ENCODE measurements around the gene EPHA10.

GRCh38 chr1:37670133-37670532, 94.8 kb downstream of the EPHA10 start:
- TF ChIP-seq EZH2 (IDR thresholded peaks at IDR 0.05) (no peak), POLR2AphosphoS5 (IDR thresholded peaks at IDR 0.05; ENCODE audit: borderline replicate concordance, low read depth, low read length) (no peak), FOXP2 (optimal IDR thresholded peaks at IDR 0.05; ENCODE audit: control extremely low read depth, extremely low read length, insufficient read depth) (no peak)
